KMS-11 (cell line): ENCODE measurements around the gene OLFML2A.

ENCODE experiments used
- H2AFZ ChIP-seq: fragments of 200-600 bp; sonication (generic); 2 replicates; pipeline ENCODE4 v1.6.1; 2016; ENCODE audit warnings: antibody characterized with exemption, mixed run types, low read depth
- H3K27ac ChIP-seq: fragments of 200-600 bp; sonication (generic); 2 replicates; pipeline ENCODE4 v1.6.1; 2016; ENCODE audit warnings: mild to moderate bottlenecking, mixed run types
- H3K27me3 ChIP-seq: fragments of 200-600 bp; sonication (generic); 2 replicates; pipeline ENCODE4 v1.6.1; 2017; ENCODE audit warnings: mild to moderate bottlenecking, low read depth, mixed run types, moderate library complexity; ENCODE audit not compliant: insufficient read depth
- H3K36me3 ChIP-seq: fragments of 200-600 bp; sonication (generic); 2 replicates; pipeline ENCODE4 v1.6.1; 2017; ENCODE audit warnings: mild to moderate bottlenecking, mixed run types; ENCODE audit not compliant: insufficient read depth
- H3K4me1 ChIP-seq: fragments of 200-600 bp; sonication (generic); 2 replicates; pipeline ENCODE4 v1.6.1; 2016; ENCODE audit warnings: mild to moderate bottlenecking, low read depth, mixed run types; ENCODE audit not compliant: poor library complexity, severe bottlenecking
- H3K4me2 ChIP-seq: fragments of 200-600 bp; sonication (generic); 2 replicates; pipeline ENCODE4 v1.7.0; 2016; ENCODE audit warnings: mild to moderate bottlenecking, mixed run types
- H3K4me3 ChIP-seq: fragments of 200-600 bp; sonication (generic); IDR thresholded peaks from 2 replicates; pipeline ENCODE4 v1.6.1; 2017; ENCODE audit warnings: low read depth, low read length, mixed read lengths; ENCODE audit not compliant: insufficient read depth
- H3K79me2 ChIP-seq: fragments of 200-600 bp; sonication (generic); 2 replicates; pipeline ENCODE4 v1.6.1; 2016; ENCODE audit warnings: low read depth, mixed run types; ENCODE audit not compliant: insufficient read depth
- H3K9ac ChIP-seq: fragments of 200-600 bp; sonication (generic); 2 replicates; pipeline ENCODE4 v1.6.1; 2016; ENCODE audit warnings: mild to moderate bottlenecking, mixed run types
- H4K20me1 ChIP-seq: fragments of 200-600 bp; sonication (generic); 2 replicates; pipeline ENCODE4 v1.6.1; 2016; ENCODE audit warnings: mild to moderate bottlenecking, mixed run types; ENCODE audit not compliant: insufficient read depth
- TF ChIP-seq, protein P1 (sequence below): fragments of 200-600 bp; sonication (generic); conservative IDR thresholded peaks from 2 replicates; pipeline ENCODE4 v1.6.1; 2017; ENCODE audit warnings: low read depth, mild to moderate bottlenecking, antibody characterized with exemption, low read length, moderate library complexity, mixed read lengths

The OLFML2A gene

GRCh38 chr9:124839612-124840299, 62.8 kb downstream of the OLFML2A start:
- Histone ChIP-seq H3K4me2 (no peak overlapping the region), H2AFZ (no peak overlapping the region), H3K4me3 (no peak overlapping the region), H3K36me3 (no peaks in the 10 kb centered on the region), H3K27me3 (no peaks in the 10 kb centered on the region), H4K20me1 (no peaks in the 10 kb centered on the region), H3K9ac (no peak overlapping the region), H3K4me1 (no peaks in the 10 kb centered on the region), H3K27ac (no peak overlapping the region), H3K79me2 (no peaks in the 10 kb centered on the region)
- TF ChIP-seq, protein P1, sequence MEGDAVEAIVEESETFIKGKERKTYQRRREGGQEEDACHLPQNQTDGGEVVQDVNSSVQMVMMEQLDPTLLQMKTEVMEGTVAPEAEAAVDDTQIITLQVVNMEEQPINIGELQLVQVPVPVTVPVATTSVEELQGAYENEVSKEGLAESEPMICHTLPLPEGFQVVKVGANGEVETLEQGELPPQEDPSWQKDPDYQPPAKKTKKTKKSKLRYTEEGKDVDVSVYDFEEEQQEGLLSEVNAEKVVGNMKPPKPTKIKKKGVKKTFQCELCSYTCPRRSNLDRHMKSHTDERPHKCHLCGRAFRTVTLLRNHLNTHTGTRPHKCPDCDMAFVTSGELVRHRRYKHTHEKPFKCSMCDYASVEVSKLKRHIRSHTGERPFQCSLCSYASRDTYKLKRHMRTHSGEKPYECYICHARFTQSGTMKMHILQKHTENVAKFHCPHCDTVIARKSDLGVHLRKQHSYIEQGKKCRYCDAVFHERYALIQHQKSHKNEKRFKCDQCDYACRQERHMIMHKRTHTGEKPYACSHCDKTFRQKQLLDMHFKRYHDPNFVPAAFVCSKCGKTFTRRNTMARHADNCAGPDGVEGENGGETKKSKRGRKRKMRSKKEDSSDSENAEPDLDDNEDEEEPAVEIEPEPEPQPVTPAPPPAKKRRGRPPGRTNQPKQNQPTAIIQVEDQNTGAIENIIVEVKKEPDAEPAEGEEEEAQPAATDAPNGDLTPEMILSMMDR, result peak; percentile 21; the same call in 1 of the 2 replicates

GRCh38 chr9:124840300-124840833, 63.4 kb downstream of the OLFML2A start:
- Histone ChIP-seq H3K4me3 (no peak overlapping the region), H3K79me2 (no peaks in the 10 kb centered on the region), H3K36me3 (no peaks in the 10 kb centered on the region), H4K20me1 (no peaks in the 10 kb centered on the region), H3K4me2 (no peak overlapping the region), H2AFZ (no peak overlapping the region), H3K4me1 (no peaks in the 10 kb centered on the region), H3K27ac (no peak overlapping the region), H3K27me3 (no peaks in the 10 kb centered on the region), H3K9ac (no peak overlapping the region)
- TF ChIP-seq, protein P1, result 0 out of 2 replicates have a peak, but pooled peaks have one; percentile 24

GRCh38 chr9:124841075-124841821, 64.3 kb downstream of the OLFML2A start:
- Histone ChIP-seq H3K27ac (no peak overlapping the region), H3K4me3 (no peak overlapping the region), H2AFZ (no peak overlapping the region), H3K36me3 (no peaks in the 10 kb centered on the region), H3K27me3 (no peaks in the 10 kb centered on the region), H3K79me2 (no peaks in the 10 kb centered on the region), H4K20me1 (no peaks in the 10 kb centered on the region), H3K4me1 (no peaks in the 10 kb centered on the region), H3K9ac (no peak overlapping the region), H3K4me2 (no peak overlapping the region)
- TF ChIP-seq, protein P1, result no peak

- Histone ChIP-seq H3K27me3 (no peaks in the 10 kb centered on the region), H3K4me3 (no peak overlapping the region), H3K79me2 (no peaks in the 10 kb centered on the region), H2AFZ (no peak overlapping the region), H3K4me1 (no peaks in the 10 kb centered on the region), H3K9ac (no peak overlapping the region), H3K4me2 (no peak overlapping the region), H3K36me3 (no peaks in the 10 kb centered on the region), H4K20me1 (no peaks in the 10 kb centered on the region), H3K27ac (no peak overlapping the region)
- TF ChIP-seq, protein P1, result no peak
Observed at GRCh38 chr9:124843456-124844034, 66.6 kb downstream of the OLFML2A start.
